H1 (cell line): ENCODE measurements around the gene STRC. TPM values are rescaled to one million over a fixed set of nuclear protein-coding genes. Genes with fewer than 3 reads are reported as not detected.
"Not testable (repeated sequence)": the region's sequence is repeated elsewhere in the genome, so short reads cannot be mapped to it uniquely, and the experiment has no call there.

Experiments used
- CTCF ChIA-PET: fragments of 300-600 bp; sonication (Branson Sonifier 250); formaldehyde crosslinking; loops from one replicate; lab custom pipeline; 2021; ENCODE audit not compliant: partially characterized antibody; lab: Charles Lee
- POLR2A ChIA-PET: fragments of 300-600 bp; sonication (Branson Sonifier 250); formaldehyde crosslinking; loops from one replicate; lab custom pipeline; 2021; ENCODE audit warnings: inconsistent platforms; ENCODE audit not compliant: partially characterized antibody; lab: Charles Lee
- DNase-seq, 2 experiments: peaks; one replicate each; pipeline versions ENCODE4 v3.0.0 to v3.0.0-alpha.2; 2010 to 2022; ENCODE audit warnings: low spot score in 2 of 2, low read depth in 1 of 2, mixed read lengths in 1 of 2
- FAIRE-seq: peaks from 2 replicates; lab custom pipeline; 2011; peaks lifted over from hg19 to GRCh38; lab: Jason Lieb, UNC
- H2AFZ ChIP-seq: 2 replicates; pipeline ENCODE4 v1.8.1; 2012; ENCODE audit warnings: low read length, inconsistent platforms
- H2AK5ac ChIP-seq: 2 replicates; pipeline ENCODE4 v1.6.1; 2013; ENCODE audit warnings: low read depth, low read length
- H2BK120ac ChIP-seq: replicated peaks from 2 replicates; pipeline ENCODE3; 2013; ENCODE audit warnings: low read depth, low read length, inconsistent platforms
- H2BK12ac ChIP-seq: 2 replicates; pipeline ENCODE4 v1.6.1; 2013; ENCODE audit warnings: low read depth, low read length
- H2BK15ac ChIP-seq: 2 replicates; pipeline ENCODE4 v1.6.1; 2013; ENCODE audit warnings: low read length
- H2BK20ac ChIP-seq: 2 replicates; pipeline ENCODE4 v1.6.1; 2013; ENCODE audit warnings: low read length
- H2BK5ac ChIP-seq: 2 replicates; pipeline ENCODE4 v1.6.1; 2013; ENCODE audit warnings: low read depth, low read length
- H3K14ac ChIP-seq: 2 replicates; pipeline ENCODE4 v1.6.1; 2013; ENCODE audit warnings: inconsistent platforms; ENCODE audit not compliant: insufficient read length
- H3K18ac ChIP-seq: 2 replicates; pipeline ENCODE4 v1.6.1; 2013; ENCODE audit warnings: low read length; ENCODE audit errors: extremely low read depth
- H3K23ac ChIP-seq: 2 replicates; pipeline ENCODE4 v1.6.1; 2013; ENCODE audit warnings: inconsistent platforms; ENCODE audit not compliant: insufficient read length
- H3K23me2 ChIP-seq: 2 replicates; pipeline ENCODE4 v1.6.1; 2013; ENCODE audit warnings: low read depth, low read length
- H3K27ac ChIP-seq: 2 replicates; pipeline ENCODE4 v1.6.1; 2011; ENCODE audit warnings: low read depth, low read length, inconsistent platforms
- H3K27me3 ChIP-seq, 4 experiments: replicated peaks in 1 of 4; 1 replicate in 1 of 4; 2 replicates in 3 of 4; pipeline versions ENCODE4 v1.6.1 to v1.8.1; 2011 to 2013; ENCODE audit warnings: low read length in 3 of 4, mild to moderate bottlenecking in 3 of 4, inconsistent platforms in 2 of 4, mixed read lengths in 2 of 4, moderate library complexity in 1 of 4; ENCODE audit not compliant: control insufficient read depth in 3 of 4, insufficient read depth in 3 of 4; ENCODE audit errors: extremely low read depth in 1 of 4
- H3K36me3 ChIP-seq, 4 experiments: 2 replicates each; pipeline versions ENCODE4 v1.6.1 to v1.8.1; 2011 to 2013; ENCODE audit warnings: mild to moderate bottlenecking in 4 of 4, low read length in 3 of 4, moderate library complexity in 2 of 4, control low read depth in 1 of 4, inconsistent platforms in 1 of 4; ENCODE audit not compliant: insufficient read depth in 4 of 4, control insufficient read depth in 2 of 4
- H3K4ac ChIP-seq: replicated peaks from 2 replicates; pipeline ENCODE3; 2013; ENCODE audit warnings: low read length, low read depth, mixed read lengths, inconsistent platforms; ENCODE audit not compliant: insufficient read length
- H3K4me1 ChIP-seq, 4 experiments: replicated peaks in 1 of 4; 1 replicate in 1 of 4; 2 replicates in 3 of 4; pipeline versions ENCODE4 v1.6.1 to v1.8.1; 2011 to 2013; ENCODE audit warnings: low read length in 3 of 4, inconsistent platforms in 2 of 4, mixed read lengths in 1 of 4; ENCODE audit not compliant: insufficient read depth in 4 of 4, control insufficient read depth in 3 of 4
- H3K4me2 ChIP-seq, 2 experiments: 2 replicates each; pipeline versions ENCODE4 v1.6.1 to v1.8.1; 2011 to 2013; ENCODE audit warnings: low read depth in 2 of 2, low read length in 2 of 2, control low read depth in 1 of 2, inconsistent platforms in 1 of 2, mild to moderate bottlenecking in 1 of 2; ENCODE audit not compliant: insufficient read depth in 1 of 2
- H3K4me3 ChIP-seq, 4 experiments: fragments of 200-600, 300-600 bp in 1 of 4; sonication (generic), shearing (Covaris generic), sonication (Bioruptor Twin) in 1 of 4; 2 replicates each; pipeline versions ENCODE4 v1.5.1 to v1.8.1; 2011 to 2016; ENCODE audit warnings: low read length in 4 of 4, low read depth in 3 of 4, control low read depth in 2 of 4, inconsistent platforms in 2 of 4, mild to moderate bottlenecking in 2 of 4, mixed read lengths in 1 of 4, moderate library complexity in 1 of 4; ENCODE audit not compliant: insufficient read depth in 2 of 4; ENCODE audit errors: extremely low read depth in 1 of 4
- H3K56ac ChIP-seq: replicated peaks from 2 replicates; pipeline ENCODE3; 2013; ENCODE audit warnings: low read depth, mild to moderate bottlenecking, mixed read lengths, low read length, inconsistent platforms; ENCODE audit not compliant: insufficient read length
- H3K79me1 ChIP-seq: 2 replicates; pipeline ENCODE4 v1.6.1; 2013; ENCODE audit warnings: low read depth, low read length, control low read depth
- H3K79me2 ChIP-seq, 2 experiments: 2 replicates each; pipeline versions ENCODE4 v1.6.1 to v1.8.1; 2012 to 2013; ENCODE audit warnings: low read length in 2 of 2, mild to moderate bottlenecking in 2 of 2, inconsistent platforms in 1 of 2; ENCODE audit not compliant: insufficient read depth in 2 of 2, control insufficient read depth in 1 of 2
- H3K9ac ChIP-seq, 4 experiments: replicated peaks in 1 of 4; 1 replicate in 1 of 4; 2 replicates in 3 of 4; pipeline versions ENCODE4 v1.6.1 to v1.8.1; 2011 to 2013; ENCODE audit warnings: low read depth in 3 of 4, low read length in 3 of 4, control low read depth in 2 of 4, mild to moderate bottlenecking in 2 of 4, moderate library complexity in 2 of 4, inconsistent platforms in 1 of 4; ENCODE audit errors: extremely low read depth in 1 of 4
- H3K9me3 ChIP-seq, 2 experiments: 2 replicates each; pipeline versions ENCODE4 v1.6.1 to v1.8.1; 2012 to 2013; ENCODE audit warnings: mild to moderate bottlenecking in 2 of 2, moderate library complexity in 2 of 2, control low read depth in 1 of 2, inconsistent platforms in 1 of 2, low read depth in 1 of 2, low read length in 1 of 2, mixed read lengths in 1 of 2; ENCODE audit not compliant: insufficient read depth in 2 of 2
- H4K20me1 ChIP-seq, 2 experiments: replicated peaks in 1 of 2; 2 replicates each; pipeline versions ENCODE3 to v1.8.1; 2011 to 2013; ENCODE audit warnings: inconsistent platforms in 2 of 2, low read length in 2 of 2, mild to moderate bottlenecking in 1 of 2; ENCODE audit not compliant: insufficient read depth in 2 of 2, control insufficient read depth in 1 of 2
- H4K5ac ChIP-seq: 2 replicates; pipeline ENCODE4 v1.6.1; 2013; ENCODE audit warnings: low read length, low read depth, mixed read lengths, inconsistent platforms; ENCODE audit not compliant: insufficient read length
- H4K8ac ChIP-seq: 2 replicates; pipeline ENCODE4 v1.8.0; 2013; ENCODE audit warnings: mild to moderate bottlenecking, moderate library complexity, low read length, inconsistent platforms; ENCODE audit not compliant: insufficient read depth; ENCODE audit errors: extremely low read depth
- H4K91ac ChIP-seq: replicated peaks from 2 replicates; pipeline ENCODE3; 2013; ENCODE audit warnings: low read length, mixed read lengths, inconsistent platforms; ENCODE audit not compliant: insufficient read length
- WGBS, 2 experiments: shearing (Covaris generic) in 1 of 2; methylation state at CpG; one replicate each; pipeline versions ENCODE4 v1.1.6 to v1.1.7; 2013 to 2015; ENCODE audit warnings: low lambda C conversion rate in 2 of 2, mixed read lengths in 2 of 2, inconsistent platforms in 1 of 2, low coverage in 1 of 2, missing lambda C conversion rate in 1 of 2; ENCODE audit not compliant: insufficient replicate concordance in 2 of 2, insufficient coverage in 1 of 2, insufficient read length in 1 of 2; ENCODE audit errors: extremely low coverage in 1 of 2, missing lambda C conversion rate in 1 of 2; 5-methylcytosine and 5-hydroxymethylcytosine counted together
- long read RNA-seq, 2 experiments: library from RNA in 1 of 2; library from capped mRNA in 1 of 2; stranded (forward); transcript quantifications; one replicate each; pipeline ENCODE4 v2.0.0, GENCODE V29; 2021; ENCODE audit warnings: inconsistent platforms in 1 of 2
- polyA minus RNA-seq, 3 experiments: library from RNA; depleted of rRNA, polyadenylated mRNA; stranded (reverse); fragments of >200 nt; gene quantifications; 1 replicate in 2 of 3; 2 replicates in 1 of 3; pipeline ENCODE4 v1.2.3, GENCODE V29; 2011
- polyA plus RNA-seq, 7 experiments: library from polyadenylated mRNA; depleted of rRNA in 3 of 7; stranded (reverse) in 5 of 7; unstranded in 2 of 7; fragments of >200 nt in 5 of 7; fragments of 200-250 nt in 2 of 7; gene quantifications; 1 replicate in 5 of 7; 2 replicates in 1 of 7; 4 replicates in 1 of 7; pipeline versions ENCODE4 v1.2.1 to v1.2.3, GENCODE V29; 2011 to 2013; ENCODE audit warnings: missing spikeins in 2 of 7, mixed read lengths in 2 of 7
- total RNA-seq: library from RNA; stranded (reverse); fragmentation: NEBNext Ultra II Directional; extraction: Animal tissue kit (Norgen Biotek cat#: 25700); gene quantifications from 2 replicates; pipeline ENCODE4 v1.2.1, GENCODE V29; 2021

STRC gene
- 0.34 and 0.42 TPM in 2 replicates for total RNA-seq
- 0.41 and 0.57 TPM in 2 replicates for polyA plus RNA-seq (2011; rRNA removed)
- polyA plus RNA-seq (2011; cell fraction: cytosol; rRNA removed) = 0.79 TPM
- polyA plus RNA-seq (2011; cell fraction: nucleus; rRNA removed) = 3.4 TPM
- polyA plus RNA-seq (2012, experiment 1 of 2) = 0.50 to 1.3 TPM (median 0.75 TPM) in 4 replicates
- 0.10 TPM for polyA plus RNA-seq (2012, experiment 2 of 2)
- polyA plus RNA-seq (2013, experiment 1 of 2) = 0.18 TPM
- 0.13 TPM for polyA plus RNA-seq (2013, experiment 2 of 2)
- 0.59 and 0.79 TPM in 2 replicates for polyA minus RNA-seq (2011; rRNA and poly(A)+ RNA removed)
- polyA minus RNA-seq (2011; cell fraction: cytosol; rRNA and poly(A)+ RNA removed) = not detected
- polyA minus RNA-seq (2011; cell fraction: nucleus; rRNA and poly(A)+ RNA removed) = 2.3 TPM
- long read RNA-seq, experiment 1 = 0 reads
- long read RNA-seq, experiment 2 = 0 reads

DNA sequence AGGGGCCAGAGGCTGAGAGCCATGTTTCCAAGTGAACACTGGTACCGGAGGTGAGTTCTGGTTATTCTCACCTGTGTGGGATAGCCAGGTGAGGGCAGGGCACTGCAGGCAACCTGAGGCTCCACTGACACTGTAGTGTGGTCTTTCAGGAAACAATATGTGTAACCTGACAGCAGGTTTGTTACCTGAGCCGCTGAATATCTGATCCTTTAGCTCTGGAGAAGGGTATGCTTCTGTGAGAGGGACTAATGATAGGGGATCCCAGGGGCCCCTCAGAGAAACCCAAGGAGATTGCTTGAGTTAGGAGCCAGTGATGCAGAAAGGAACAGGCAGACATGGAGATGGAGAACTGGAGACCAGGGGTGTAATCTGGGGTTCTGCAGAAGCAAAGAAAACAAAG is at the start of gene STRC:
TSS of gene STRC (minus strand) at position 101 of the 400 bp plus-strand sequence. CDS start at position 23, 78 bp downstream.
- H3K9me3 ChIP-seq, FAIRE-seq, POLR2A ChIA-PET: not testable (repeated sequence)

More for the DNA sequence above, at the start of gene STRC:
- H4K20me1 ChIP-seq, H4K91ac ChIP-seq, CTCF ChIA-PET, H3K23me2 ChIP-seq, H2AK5ac ChIP-seq, H3K9ac ChIP-seq, H3K79me1 ChIP-seq, H3K4me2 ChIP-seq, H2AFZ ChIP-seq, H3K79me2 ChIP-seq, DNase-seq, H3K56ac ChIP-seq, H3K4ac ChIP-seq, H2BK15ac ChIP-seq, H3K23ac ChIP-seq, H3K27ac ChIP-seq, H3K4me1 ChIP-seq, H3K27me3 ChIP-seq, H3K36me3 ChIP-seq, H3K14ac ChIP-seq, H2BK20ac ChIP-seq, H4K5ac ChIP-seq, H2BK12ac ChIP-seq, H3K4me3 ChIP-seq, H2BK5ac ChIP-seq, H3K18ac ChIP-seq, H4K8ac ChIP-seq, H2BK120ac ChIP-seq: not testable (repeated sequence)
- WGBS, 2 experiments = no CpG with 5 or more reads among the region's 2 CpGs
